T-cell (primary cell): ENCODE results near the gene SEMA5B. TPM values are rescaled to one million over a fixed set of nuclear protein-coding genes. Genes with fewer than 3 reads are reported as not detected.
A peak's percentile ranks its signal among the peaks of the same experiment; 100 is the strongest.

ENCODE experiments used
- ATAC-seq, 4 experiments: fragments of 200-7000 bp in 3 of 4; fragments of 150-1000 bp in 1 of 4; cut with Tn5 transposase; replicated peaks in 1 of 4; 1 replicate in 3 of 4; 2 replicates in 1 of 4; pipeline ENCODE4 v1.10.0; 2021; ENCODE audit warnings: moderate library complexity in 3 of 4, mild to moderate bottlenecking in 2 of 4, moderate number of reproducible peaks in 1 of 4
- CTCF ChIA-PET, 2 donors: fragments of 300-600 bp; sonication (Branson Sonifier 250); formaldehyde crosslinking; loops; one replicate each; lab custom pipeline; 2022; ENCODE audit warnings: antibody characterized with exemption in 2 of 2; lab: Charles Lee
- POLR2A ChIA-PET, 2 donors: fragments of 300-600 bp; sonication (Branson Sonifier 250); formaldehyde crosslinking; loops; one replicate each; lab custom pipeline; 2022; ENCODE audit warnings: antibody characterized with exemption in 2 of 2; lab: Charles Lee
- DNase-seq, 35 experiments: peaks; one replicate each; pipeline versions ENCODE4 v3.0.0 to v3.0.0-alpha.2; 2013 to 2023
- H3K27ac ChIP-seq: one replicate; pipeline ENCODE4 v1.5.1; 2013; ENCODE audit warnings: low read length
- H3K27me3 ChIP-seq, 2 experiments: replicated peaks in 1 of 2; 1 replicate in 1 of 2; 2 replicates in 1 of 2; pipeline versions ENCODE4 v1.6.1 to v1.7.0; 2013; ENCODE audit warnings: low read length in 1 of 2, mixed read lengths in 1 of 2; ENCODE audit not compliant: control insufficient read depth in 2 of 2, insufficient read depth in 2 of 2; ENCODE audit errors: extremely low read depth in 1 of 2
- H3K36me3 ChIP-seq, 2 donors: 1 replicate in 1 of 2; 2 replicates in 1 of 2; pipeline versions ENCODE4 v1.6.1 to v1.7.0; 2013; ENCODE audit warnings: low read length in 1 of 2; ENCODE audit not compliant: control insufficient read depth in 2 of 2, insufficient read depth in 1 of 2; ENCODE audit errors: extremely low read depth in 1 of 2
- H3K4me1 ChIP-seq, 2 experiments: 1 replicate in 1 of 2; 2 replicates in 1 of 2; pipeline versions ENCODE4 v1.6.1 to v1.7.0; 2013; ENCODE audit warnings: low read length in 2 of 2, mixed read lengths in 1 of 2; ENCODE audit not compliant: insufficient read depth in 2 of 2, control insufficient read depth in 1 of 2; ENCODE audit errors: extremely low read depth in 1 of 2
- H3K4me3 ChIP-seq, 2 donors: 1 replicate in 1 of 2; 2 replicates in 1 of 2; pipeline versions ENCODE4 v1.5.1 to v1.7.0; 2013; ENCODE audit warnings: mild to moderate bottlenecking in 2 of 2, low read length in 1 of 2, moderate library complexity in 1 of 2; ENCODE audit not compliant: control insufficient read depth in 1 of 2; ENCODE audit errors: extremely low read depth in 1 of 2
- H3K9me3 ChIP-seq: 2 replicates; pipeline ENCODE4 v1.7.0; 2013
- H3K27ac Mint-ChIP-seq, 2 donors: one replicate each; pipeline ENCODE4 v1.8.0; 2020 to 2021; ENCODE audit warnings: mild to moderate bottlenecking in 2 of 2, mixed read lengths in 2 of 2
- H3K27me3 Mint-ChIP-seq, 2 donors: one replicate each; pipeline ENCODE4 v1.8.0; 2021 to 2022; ENCODE audit warnings: mixed read lengths in 2 of 2
- H3K36me3 Mint-ChIP-seq: one replicate; pipeline ENCODE4 v1.8.0; 2021; ENCODE audit warnings: mixed read lengths
- H3K4me1 Mint-ChIP-seq, 3 donors: one replicate each; pipeline ENCODE4 v1.8.0; 2020 to 2022; ENCODE audit warnings: mixed read lengths in 3 of 3, mild to moderate bottlenecking in 1 of 3
- H3K4me3 Mint-ChIP-seq, 3 donors: one replicate each; pipeline ENCODE4 v1.8.0; 2020 to 2022; ENCODE audit warnings: mild to moderate bottlenecking in 3 of 3, mixed read lengths in 3 of 3, moderate library complexity in 3 of 3
- H3K9me3 Mint-ChIP-seq, 3 donors: one replicate each; pipeline ENCODE4 v1.8.0; 2020 to 2022; ENCODE audit warnings: mixed read lengths in 3 of 3
- WGBS: methylation state at CpG from one replicate; pipeline ENCODE4 v1.1.5; 2013; ENCODE audit warnings: missing lambda C conversion rate; ENCODE audit not compliant: insufficient coverage; 5-methylcytosine and 5-hydroxymethylcytosine counted together
- total RNA-seq, 35 experiments: library from RNA in 6 of 35; stranded (reverse) in 6 of 35; fragments of 120-200 nt in 1 of 35; gene quantifications; one replicate each; pipeline versions ENCODE4 v1.2.1 to v1.2.4 and lab custom pipeline; 2013 to 2026

The SEMA5B gene
- total RNA-seq, 5 donors from 2014 or later (not counting 1 experiment from before 2014, with no cell fraction given) = 0.08 to 0.32 (median 0.21) TPM; not detected in 1

DNA sequence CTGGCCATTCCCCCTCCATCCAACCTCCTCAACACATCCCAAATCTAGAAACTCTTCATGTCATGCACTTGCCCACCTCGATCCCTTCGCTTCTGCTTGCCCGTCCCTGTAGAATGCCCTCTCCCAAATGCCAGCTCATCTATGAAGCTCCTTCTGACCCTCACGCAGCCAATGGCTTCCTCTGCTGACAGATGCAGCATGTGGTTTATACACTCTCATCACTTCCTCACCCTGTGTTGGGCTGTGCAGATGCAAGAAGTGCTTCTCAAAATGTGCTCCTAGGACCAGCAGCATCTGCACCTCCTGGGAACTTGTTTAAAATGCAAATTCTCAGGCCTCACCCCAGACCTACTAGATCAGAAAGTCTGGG lies 51.7 kb downstream of the SEMA5B start:
- DNase-seq (peak in 2 of 35 experiments; percentile 4 to 5), ATAC-seq (peak; percentile 36 to 66 (median 43))
- peak overlapping the region in 1 of 2 donors; percentile 25 for H3K27ac Mint-ChIP-seq
- H3K36me3 ChIP-seq = no peaks in the 10 kb centered on the region
- H3K27ac ChIP-seq = no peak overlapping the region
- H3K4me1 Mint-ChIP-seq = peaks cover 17 to 27% (median 18%) of the 10 kb centered on the region in 3 donors
- H3K4me1 ChIP-seq = peaks cover 0 to 14% of the 10 kb centered on the region in 2 experiments
- H3K9me3 ChIP-seq = no peaks in the 10 kb centered on the region
- no peak overlapping the region for H3K4me3 ChIP-seq
- peak overlapping the region in 2 of 3 donors; percentile 44 to 50 for H3K4me3 Mint-ChIP-seq
- H3K9me3 Mint-ChIP-seq = no peaks in the 10 kb centered on the region
- ChIA-PET POLR2A (no interaction called here), CTCF (interaction anchor here in 1 of 2 donors (0.7 kb wide), 1 partner anchor 11 kb away, joined by 3 read pairs; no protein-coding TSS in a partner anchor)
- peaks cover 0 to 16% of the 10 kb centered on the region in 2 experiments for H3K27me3 ChIP-seq
- 16% methylated on average over 4 of the region's 4 CpGs for WGBS
- H3K36me3 Mint-ChIP-seq = no peaks in the 10 kb centered on the region
- peaks cover 6% of the 10 kb centered on the region in 2 donors for H3K27me3 Mint-ChIP-seq

DNA sequence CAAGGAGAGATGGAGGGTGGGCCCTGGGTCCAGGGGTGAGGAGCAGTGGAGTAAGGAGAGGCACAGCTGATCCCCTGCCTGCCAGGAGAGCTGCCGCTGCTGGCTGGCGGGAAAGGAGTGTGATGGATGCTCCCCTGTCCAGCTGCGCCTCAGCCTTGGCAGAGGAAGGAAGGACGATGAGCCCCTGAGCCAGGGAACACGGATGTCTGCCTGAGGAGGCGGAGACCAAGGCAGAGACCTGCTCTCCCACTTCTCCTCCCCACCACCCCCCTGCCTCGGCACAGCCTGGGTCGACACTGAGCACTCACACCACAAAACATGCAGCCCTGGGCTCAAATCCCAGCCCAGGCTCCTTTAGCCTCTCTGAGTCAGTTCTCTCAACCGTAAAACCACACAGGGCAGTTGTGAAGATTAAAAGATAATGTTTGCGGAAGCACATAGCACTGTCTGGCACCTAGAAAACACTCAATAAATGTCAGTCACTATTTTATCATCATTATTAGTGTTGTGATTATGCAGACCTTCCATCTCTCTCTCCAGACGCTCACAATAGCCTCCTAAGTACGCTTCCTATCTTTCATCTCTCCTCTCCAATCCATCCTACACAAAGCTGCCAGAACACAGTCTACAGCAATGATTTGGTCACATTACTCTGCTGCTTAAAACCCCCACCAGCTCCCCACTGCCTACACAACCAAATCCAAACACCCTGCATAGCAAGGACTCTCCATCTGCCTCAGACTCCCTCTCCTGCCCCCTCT lies 52.2 kb downstream of the SEMA5B start:
- 28% methylated on average over 5 of the region's 12 CpGs for WGBS
- Histone ChIP-seq H3K4me3 (no peak overlapping the region), H3K9me3 (no peaks in the 10 kb centered on the region), H3K4me1 (peaks cover 0 to 14% of the 10 kb centered on the region in 2 experiments), H3K27ac (no peak overlapping the region), H3K27me3 (peaks cover 0 to 16% of the 10 kb centered on the region in 2 experiments), H3K36me3 (no peaks in the 10 kb centered on the region)
- CTCF ChIA-PET = interaction anchor here in 1 of 2 donors (0.7 kb wide), 1 partner anchor 12 kb away, joined by 3 read pairs; no protein-coding TSS in a partner anchor
- POLR2A ChIA-PET = interaction anchor here in 1 of 2 donors (0.6 kb wide), 1 partner anchor 335 kb away, joined by 4 read pairs; no protein-coding TSS in a partner anchor
- Mint-ChIP-seq H3K27me3 (peaks cover 6% of the 10 kb centered on the region in 2 donors), H3K4me1 (peaks cover 17 to 27% (median 18%) of the 10 kb centered on the region in 3 donors), H3K27ac (peak overlapping the region in 1 of 2 donors; percentile 40), H3K9me3 (no peaks in the 10 kb centered on the region), H3K4me3 (peak overlapping the region in 2 of 3 donors; percentile 44 to 50), H3K36me3 (no peaks in the 10 kb centered on the region)
- peak; percentile 24 to 57 (median 44) for ATAC-seq
- peak in 6 of 35 experiments; percentile 1 to 14 (median 8) for DNase-seq

DNA sequence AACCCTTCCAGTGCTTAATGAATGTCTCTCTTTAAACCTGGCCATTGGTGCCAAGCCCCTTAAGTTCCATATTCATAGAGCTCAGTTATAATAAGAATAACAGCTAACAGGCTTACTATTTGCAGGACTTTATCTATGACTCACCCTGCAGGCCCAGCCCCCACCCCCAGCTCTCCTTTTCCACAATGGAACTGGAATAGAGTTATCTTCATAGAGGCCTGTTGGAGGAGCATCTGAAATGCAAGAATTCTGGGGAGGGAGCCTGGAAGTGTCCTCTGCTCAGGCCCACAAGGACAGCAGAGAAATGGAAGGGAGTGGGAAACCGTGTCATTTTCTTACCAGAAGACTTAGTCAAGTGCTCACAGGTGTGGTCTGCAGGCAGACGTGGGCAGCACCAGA lies 52.8 kb downstream of the SEMA5B start:
- POLR2A ChIA-PET = no interaction called here
- no peak for ATAC-seq
- WGBS = 19% methylated on average over 2 of the region's 2 CpGs

DNA sequence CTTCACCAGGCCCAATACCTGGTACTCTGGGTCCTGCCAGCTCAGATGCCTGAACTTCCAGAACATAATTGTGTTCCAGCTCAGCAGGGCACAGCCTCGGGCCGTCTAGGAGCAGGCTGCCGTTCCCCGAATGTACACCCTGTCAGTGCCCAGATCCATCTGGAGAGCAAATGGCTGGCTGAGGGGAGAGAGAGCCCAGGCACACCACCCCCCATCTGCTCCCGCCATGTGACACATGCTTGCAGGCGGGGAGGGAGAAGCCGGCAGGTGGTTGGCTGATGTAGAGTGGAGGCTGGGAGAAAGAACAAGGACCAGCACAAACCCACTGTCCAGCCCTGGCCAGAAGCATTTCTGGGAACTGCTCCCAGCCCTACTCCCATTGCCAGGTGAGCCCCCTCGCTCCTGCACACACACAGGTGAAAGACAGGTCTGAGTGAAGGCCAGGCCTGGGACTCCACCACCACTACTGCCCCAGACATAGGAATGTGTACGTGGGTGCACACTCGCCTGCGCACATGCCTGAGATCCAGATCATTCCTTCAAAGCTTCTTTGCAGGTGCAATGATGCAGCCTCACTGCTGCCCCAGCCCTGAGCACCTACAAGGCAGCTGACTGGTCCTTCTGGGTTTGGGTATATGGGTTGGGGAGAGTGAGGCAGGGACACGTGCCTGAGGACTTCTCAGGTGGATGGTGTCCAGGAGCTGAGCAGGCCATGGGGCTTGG lies 53.5 kb downstream of the SEMA5B start:
- Histone ChIP-seq H3K27ac (no peak overlapping the region), H3K9me3 (no peaks in the 10 kb centered on the region), H3K27me3 (peaks cover 0 to 18% of the 10 kb centered on the region in 2 experiments), H3K4me1 (peaks cover 0 to 14% of the 10 kb centered on the region in 2 experiments), H3K4me3 (no peak overlapping the region), H3K36me3 (no peaks in the 10 kb centered on the region)
- H3K4me3 Mint-ChIP-seq = no peak overlapping the region
- 83% methylated on average over 4 of the region's 12 CpGs for WGBS
- H3K36me3 Mint-ChIP-seq = no peaks in the 10 kb centered on the region
- POLR2A ChIA-PET = no interaction called here
- ATAC-seq = no peak
- CTCF ChIA-PET = no interaction called here
- no peak overlapping the region for H3K27ac Mint-ChIP-seq
- H3K27me3 Mint-ChIP-seq = peaks cover 6 to 8% of the 10 kb centered on the region in 2 donors
- H3K4me1 Mint-ChIP-seq = peaks cover 17 to 27% (median 18%) of the 10 kb centered on the region in 3 donors
- no peak for DNase-seq
- no peaks in the 10 kb centered on the region for H3K9me3 Mint-ChIP-seq

More for the DNA sequence above, 52.8 kb downstream of the SEMA5B start:
- DNase-seq = no peak
- Histone ChIP-seq H3K9me3 (no peaks in the 10 kb centered on the region), H3K36me3 (no peaks in the 10 kb centered on the region), H3K27ac (no peak overlapping the region), H3K27me3 (peaks cover 0 to 18% of the 10 kb centered on the region in 2 experiments), H3K4me3 (no peak overlapping the region), H3K4me1 (peaks cover 0 to 14% of the 10 kb centered on the region in 2 experiments)
- no peaks in the 10 kb centered on the region for H3K36me3 Mint-ChIP-seq
- peaks cover 6% of the 10 kb centered on the region in 2 donors for H3K27me3 Mint-ChIP-seq
- H3K4me3 Mint-ChIP-seq = peak overlapping the region in 1 of 3 donors; percentile 50
- H3K4me1 Mint-ChIP-seq = peaks cover 17 to 27% (median 18%) of the 10 kb centered on the region in 3 donors
- peak overlapping the region in 1 of 2 donors; percentile 40 for H3K27ac Mint-ChIP-seq
- CTCF ChIA-PET = no interaction called here
- H3K9me3 Mint-ChIP-seq = no peaks in the 10 kb centered on the region

DNA sequence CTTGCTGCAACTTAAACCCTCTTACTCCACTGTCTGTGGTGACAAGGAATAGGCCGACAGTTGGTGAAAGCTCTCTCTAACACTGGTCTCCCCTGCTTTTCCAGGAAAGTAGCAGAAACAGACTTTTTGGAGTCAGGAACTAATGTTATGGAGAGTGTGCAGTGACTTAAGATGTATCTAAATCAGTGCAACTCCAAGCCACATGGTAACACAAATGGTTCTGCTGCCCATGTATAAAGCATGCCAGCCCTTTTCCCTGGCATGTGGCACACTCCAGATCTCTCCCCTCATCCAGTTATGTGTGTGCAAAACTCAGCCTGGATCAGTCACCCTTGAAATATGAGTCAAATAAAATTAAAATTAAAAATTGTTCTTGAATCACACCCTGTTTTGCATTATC lies 55.4 kb downstream of the SEMA5B start:
- no peak overlapping the region for H3K4me3 ChIP-seq
- ChIA-PET CTCF (no interaction called here), POLR2A (no interaction called here)
- H3K9me3 ChIP-seq = no peaks in the 10 kb centered on the region
- H3K36me3 Mint-ChIP-seq = no peaks in the 10 kb centered on the region
- DNase-seq = no peak
- peaks cover 0 to 14% of the 10 kb centered on the region in 2 experiments for H3K4me1 ChIP-seq
- H3K36me3 ChIP-seq = no peaks in the 10 kb centered on the region
- peaks cover 6 to 8% of the 10 kb centered on the region in 2 donors for H3K27me3 Mint-ChIP-seq
- peaks cover 0 to 15% of the 10 kb centered on the region in 2 experiments for H3K27me3 ChIP-seq
- no peak for ATAC-seq
- no peak overlapping the region for H3K27ac Mint-ChIP-seq
- H3K27ac ChIP-seq = no peak overlapping the region
- no peak overlapping the region for H3K4me3 Mint-ChIP-seq
- no CpG with 5 or more reads among the region's 1 CpG for WGBS
- peaks cover 17 to 22% (median 18%) of the 10 kb centered on the region in 3 donors for H3K4me1 Mint-ChIP-seq
- H3K9me3 Mint-ChIP-seq = no peaks in the 10 kb centered on the region
